Activated T-cell treated with anti-CD3 and anti-CD28 coated beads for 1 hour (primary cell): ENCODE data around the gene MYT1.
"Not testable (repeated sequence)": the region's sequence is repeated elsewhere in the genome, so short reads cannot be mapped to it uniquely, and the experiment has no call there.

Source experiments
- DNase-seq: peaks from one replicate; pipeline ENCODE4 v3.0.0-alpha.2; 2020; ENCODE audit warnings: low read depth

Gene MYT1

GRCh38 chr20:64276817-64277216, 112.6 kb downstream of the MYT1 start:
- no peak for DNase-seq

- DNase-seq: no peak
Measured at GRCh38 chr20:64277571-64278316, 113.5 kb downstream of the MYT1 start.

- DNase-seq: no peak
Measured at GRCh38 chr20:64278317-64278681, 114.0 kb downstream of the MYT1 start.

GRCh38 chr20:64279826-64280459, 115.7 kb downstream of the MYT1 start:
- no peak for DNase-seq

- no peak for DNase-seq
Measured at GRCh38 chr20:64280460-64280843, 116.2 kb downstream of the MYT1 start.

GRCh38 chr20:64283646-64284045, 119.4 kb downstream of the MYT1 start:
- DNase-seq: no peak

- DNase-seq: peak; percentile 37
Measured at GRCh38 chr20:64285579-64286446, 121.6 kb downstream of the MYT1 start.

GRCh38 chr20:64286447-64287263, 122.4 kb downstream of the MYT1 start:
- DNase-seq: not testable (repeated sequence)

GRCh38 chr20:64287264-64287590, 123.0 kb downstream of the MYT1 start:
- DNase-seq: not testable (repeated sequence)
